Measurements from ENCODE around the gene SRRM1. TPM values are rescaled to one million over a fixed set of nuclear protein-coding genes. Genes with fewer than 3 reads are reported as not detected.
A peak's percentile ranks its signal among the peaks of the same experiment; 100 is the strongest.

The SRRM1 gene
- polyA plus RNA-seq (2013) = 231 and 235 TPM in 2 replicates

- H3K9me3 ChIP-seq (ENCODE audit: insufficient read depth, low read depth, low read length) = no peaks in the 10 kb centered on the region
- DNase-seq = peak; percentile 99 to 100
- WGBS (ENCODE audit: extremely low coverage, insufficient coverage, insufficient read length) = no CpG with 5 or more reads among the region's 95 CpGs
- peak within 1 kb of the TSS; percentile 93 for H3K4me3 ChIP-seq (ENCODE audit: low read depth, low read length)
- peak within 1 kb of the TSS; percentile 85 for H2AK5ac ChIP-seq (ENCODE audit: low read length)
- H3K79me2 ChIP-seq (ENCODE audit: control insufficient read depth, insufficient read depth, low read length, poor library complexity) = peaks cover 16% of the 10 kb centered on the region
- H3K4me2 ChIP-seq (ENCODE audit: low read length) = peak within 1 kb of the TSS; percentile 84
- H2BK12ac ChIP-seq (ENCODE audit: low read length) = no peak within 1 kb of the TSS
- H3K9ac ChIP-seq (ENCODE audit: low read length) = peak within 1 kb of the TSS; percentile 100
- H2BK5ac ChIP-seq (ENCODE audit: low read depth, low read length, poor library complexity) = peak within 1 kb of the TSS; percentile 97
- H2AFZ ChIP-seq (ENCODE audit: insufficient read depth, low read length, poor library complexity) = peak within 1 kb of the TSS; percentile 90
- peak within 1 kb of the TSS; percentile 97 for H4K91ac ChIP-seq (ENCODE audit: low read depth, low read length)
- H3K27me3 ChIP-seq (ENCODE audit: insufficient read depth, low read length) = no peaks in the 10 kb centered on the region
- peak within 1 kb of the TSS; percentile 93 for H4K12ac ChIP-seq (ENCODE audit: low read depth, low read length)
- H3K27ac ChIP-seq (ENCODE audit: low read depth, low read length) = peak within 1 kb of the TSS; percentile 97
- H2BK120ac ChIP-seq (ENCODE audit: insufficient read depth, low read length, poor library complexity) = peak within 1 kb of the TSS; percentile 94
- peaks cover 3 to 4% of the 10 kb centered on the region in 2 experiments for H3K36me3 ChIP-seq (ENCODE audit: control insufficient read depth in 1 of 2, insufficient read depth in 2 of 2, low read length in 2 of 2)
- peak within 1 kb of the TSS; percentile 99 for H3K14ac ChIP-seq (ENCODE audit: low read length)
- H4K8ac ChIP-seq (ENCODE audit: low read depth, low read length) = peak within 1 kb of the TSS; percentile 98
- peak within 1 kb of the TSS; percentile 91 for H3K18ac ChIP-seq (ENCODE audit: low read length)
- H3K79me1 ChIP-seq (ENCODE audit: low read length) = peaks cover 20% of the 10 kb centered on the region
- H3K23ac ChIP-seq (ENCODE audit: low read length) = no peak within 1 kb of the TSS
- peak within 1 kb of the TSS; percentile 96 for H3K4ac ChIP-seq (ENCODE audit: low read depth, low read length)
- peaks cover 5% of the 10 kb centered on the region in 2 experiments for H3K4me1 ChIP-seq (ENCODE audit: control insufficient read depth in 1 of 2, insufficient read depth in 2 of 2, low read length in 2 of 2)
Observed at GRCh38 chr1:24642481-24643362, at the start of gene SRRM1. Gene SRRM1 (plus strand): TSS chr1:24643302. CDS start chr1:24643327, 25 bp downstream.

DNA sequence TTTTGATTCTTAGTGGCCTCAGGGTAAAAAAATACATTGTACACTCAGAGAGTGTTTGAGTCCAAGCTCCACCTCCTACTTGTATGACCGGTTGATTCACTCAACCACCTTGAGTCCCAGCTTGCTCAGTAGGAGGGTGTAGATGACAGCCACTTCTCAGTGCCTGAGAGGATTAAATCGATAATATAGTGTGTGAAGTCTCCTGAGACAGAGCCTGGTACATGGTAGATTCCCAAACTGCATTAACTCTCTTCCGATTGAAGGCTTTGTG is 48.8 kb upstream of the SRRM1 start:
- Histone ChIP-seq H3K79me1 (ENCODE audit: low read length) (peaks cover 11% of the 10 kb centered on the region), H2BK12ac (ENCODE audit: low read length) (no peak overlapping the region), H3K23ac (ENCODE audit: low read length) (no peak overlapping the region), H3K4ac (ENCODE audit: low read depth, low read length) (no peak overlapping the region), H3K14ac (ENCODE audit: low read length) (no peak overlapping the region), H3K4me1 (ENCODE audit: control insufficient read depth in 1 of 2, insufficient read depth in 2 of 2, low read length in 2 of 2) (peaks cover 11% of the 10 kb centered on the region in 2 experiments), H4K91ac (ENCODE audit: low read depth, low read length) (no peak overlapping the region), H2BK120ac (ENCODE audit: insufficient read depth, low read length, poor library complexity) (no peak overlapping the region), H3K9me3 (ENCODE audit: insufficient read depth, low read depth, low read length) (no peaks in the 10 kb centered on the region), H2AK5ac (ENCODE audit: low read length) (no peak overlapping the region), H3K27ac (ENCODE audit: low read depth, low read length) (no peak overlapping the region), H3K9ac (ENCODE audit: low read length) (no peak overlapping the region), H4K8ac (ENCODE audit: low read depth, low read length) (no peak overlapping the region), H3K36me3 (ENCODE audit: control insufficient read depth in 1 of 2, insufficient read depth in 2 of 2, low read length in 2 of 2) (no peaks in the 10 kb centered on the region), H3K79me2 (ENCODE audit: control insufficient read depth, insufficient read depth, low read length, poor library complexity) (no peaks in the 10 kb centered on the region), H3K4me3 (ENCODE audit: low read depth, low read length) (no peak overlapping the region), H2BK5ac (ENCODE audit: low read depth, low read length, poor library complexity) (no peak overlapping the region), H3K4me2 (ENCODE audit: low read length) (no peak overlapping the region), H4K12ac (ENCODE audit: low read depth, low read length) (no peak overlapping the region), H3K27me3 (ENCODE audit: insufficient read depth, low read length) (no peaks in the 10 kb centered on the region), H2AFZ (ENCODE audit: insufficient read depth, low read length, poor library complexity) (no peak overlapping the region), H3K18ac (ENCODE audit: low read length) (no peak overlapping the region)
- no CpG with 5 or more reads among the region's 3 CpGs for WGBS (ENCODE audit: extremely low coverage, insufficient coverage, insufficient read length)
- peak; percentile 25 to 68 for DNase-seq

- peak overlapping the region; percentile 20 for H3K4me3 ChIP-seq (ENCODE audit: low read depth, low read length)
- no CpG with 5 or more reads among the region's 9 CpGs for WGBS (ENCODE audit: extremely low coverage, insufficient coverage, insufficient read length)
Observed at GRCh38 chr1:24596401-24596880, 46.7 kb upstream of the SRRM1 start.

GRCh38 chr1:24599265-24599664 is 43.8 kb upstream of the SRRM1 start:
- Histone ChIP-seq H4K91ac (ENCODE audit: low read depth, low read length) (no peak overlapping the region), H3K27me3 (ENCODE audit: insufficient read depth, low read length) (no peaks in the 10 kb centered on the region), H3K23ac (ENCODE audit: low read length) (no peak overlapping the region), H3K18ac (ENCODE audit: low read length) (no peak overlapping the region), H3K14ac (ENCODE audit: low read length) (no peak overlapping the region), H2AFZ (ENCODE audit: insufficient read depth, low read length, poor library complexity) (no peak overlapping the region), H3K27ac (ENCODE audit: low read depth, low read length) (no peak overlapping the region), H3K79me1 (ENCODE audit: low read length) (peaks cover 5% of the 10 kb centered on the region), H4K8ac (ENCODE audit: low read depth, low read length) (no peak overlapping the region), H3K79me2 (ENCODE audit: control insufficient read depth, insufficient read depth, low read length, poor library complexity) (no peaks in the 10 kb centered on the region), H2BK5ac (ENCODE audit: low read depth, low read length, poor library complexity) (no peak overlapping the region), H4K12ac (ENCODE audit: low read depth, low read length) (no peak overlapping the region), H3K9ac (ENCODE audit: low read length) (no peak overlapping the region), H3K9me3 (ENCODE audit: insufficient read depth, low read depth, low read length) (no peaks in the 10 kb centered on the region), H2AK5ac (ENCODE audit: low read length) (no peak overlapping the region), H3K4me1 (ENCODE audit: control insufficient read depth in 1 of 2, insufficient read depth in 2 of 2, low read length in 2 of 2) (peaks cover 3% of the 10 kb centered on the region in 2 experiments), H3K4me3 (ENCODE audit: low read depth, low read length) (no peak overlapping the region), H3K4me2 (ENCODE audit: low read length) (no peak overlapping the region), H2BK120ac (ENCODE audit: insufficient read depth, low read length, poor library complexity) (no peak overlapping the region), H3K36me3 (ENCODE audit: control insufficient read depth in 1 of 2, insufficient read depth in 2 of 2, low read length in 2 of 2) (no peaks in the 10 kb centered on the region), H2BK12ac (ENCODE audit: low read length) (no peak overlapping the region), H3K4ac (ENCODE audit: low read depth, low read length) (no peak overlapping the region)
- DNase-seq = no peak
- no CpG with 5 or more reads among the region's 3 CpGs for WGBS (ENCODE audit: extremely low coverage, insufficient coverage, insufficient read length)

More at GRCh38 chr1:24596401-24596880, 46.7 kb upstream of the SRRM1 start:
- Histone ChIP-seq H4K12ac (ENCODE audit: low read depth, low read length) (no peak overlapping the region), H3K27me3 (ENCODE audit: insufficient read depth, low read length) (no peaks in the 10 kb centered on the region), H4K91ac (ENCODE audit: low read depth, low read length) (peak overlapping the region; percentile 45), H3K4ac (ENCODE audit: low read depth, low read length) (no peak overlapping the region), H2AFZ (ENCODE audit: insufficient read depth, low read length, poor library complexity) (no peak overlapping the region), H3K4me2 (ENCODE audit: low read length) (no peak overlapping the region), H3K27ac (ENCODE audit: low read depth, low read length) (no peak overlapping the region), H3K36me3 (ENCODE audit: control insufficient read depth in 1 of 2, insufficient read depth in 2 of 2, low read length in 2 of 2) (no peaks in the 10 kb centered on the region), H3K14ac (ENCODE audit: low read length) (peak overlapping the region; percentile 26), H2BK5ac (ENCODE audit: low read depth, low read length, poor library complexity) (no peak overlapping the region), H3K9me3 (ENCODE audit: insufficient read depth, low read depth, low read length) (no peaks in the 10 kb centered on the region), H3K79me1 (ENCODE audit: low read length) (peaks cover 8% of the 10 kb centered on the region), H3K79me2 (ENCODE audit: control insufficient read depth, insufficient read depth, low read length, poor library complexity) (no peaks in the 10 kb centered on the region), H3K9ac (ENCODE audit: low read length) (no peak overlapping the region), H4K8ac (ENCODE audit: low read depth, low read length) (no peak overlapping the region), H2AK5ac (ENCODE audit: low read length) (no peak overlapping the region), H2BK120ac (ENCODE audit: insufficient read depth, low read length, poor library complexity) (peak overlapping the region; percentile 12), H3K18ac (ENCODE audit: low read length) (no peak overlapping the region), H3K23ac (ENCODE audit: low read length) (no peak overlapping the region), H2BK12ac (ENCODE audit: low read length) (no peak overlapping the region), H3K4me1 (ENCODE audit: control insufficient read depth in 1 of 2, insufficient read depth in 2 of 2, low read length in 2 of 2) (peaks cover 9 to 12% of the 10 kb centered on the region in 2 experiments)
- peak; percentile 34 to 59 for DNase-seq

All from trophoblast cell (in vitro differentiated cells and primary cell).